ENCODE results near the gene MYO1D. TPM values are rescaled to one million over a fixed set of nuclear protein-coding genes. Genes with fewer than 3 reads are reported as not detected.

MYO1D gene
- total RNA-seq, 1 experiment from 2014 or later: 40.8 TPM

DNA sequence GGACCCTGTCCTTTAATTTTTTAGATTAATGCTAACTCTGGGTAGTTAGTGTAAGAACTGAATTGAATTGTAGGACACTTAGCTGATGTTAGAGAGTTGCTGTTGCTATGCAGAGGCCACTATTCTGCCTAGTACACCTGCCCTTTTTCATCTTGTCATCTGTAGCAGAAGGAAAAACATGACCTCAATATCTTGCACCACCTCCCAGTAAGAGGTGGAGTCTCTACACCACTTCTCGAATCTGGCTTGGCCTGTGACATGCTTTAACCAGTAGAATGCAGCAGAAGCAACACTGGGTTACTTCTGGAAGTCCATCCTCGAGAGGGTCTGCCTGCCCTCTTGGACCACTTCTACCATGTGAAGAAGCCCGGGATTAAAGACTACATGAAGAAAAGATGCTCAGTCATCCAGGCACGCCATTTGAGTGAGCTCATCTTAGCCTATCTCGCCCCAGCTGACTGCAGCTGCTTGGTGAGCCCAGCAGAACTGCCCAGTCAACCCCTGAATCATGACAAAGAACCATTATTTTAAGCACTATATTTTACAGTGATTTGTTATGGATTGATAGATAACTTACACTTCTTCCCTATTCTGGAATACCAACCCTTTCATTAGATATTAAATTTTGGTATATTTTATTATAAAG is 153.5 kb downstream of the MYO1D start:
- no peaks in the 10 kb centered on the region for H3K27me3 ChIP-seq (ENCODE audit: insufficient read depth, low read depth)
- H3K36me3 ChIP-seq (ENCODE audit: low read depth): no peaks in the 10 kb centered on the region
- DNase-seq: no peak
- ChIA-PET POLR2A (ENCODE audit: unreplicated experiment) (no interaction called here), CTCF (no interaction called here)
- H3K27ac ChIP-seq: no peak overlapping the region
- H3K9me2 ChIP-seq (ENCODE audit: insufficient read depth): no peaks in the 10 kb centered on the region
- no peak overlapping the region for H2AFZ ChIP-seq
- H3K4me3 ChIP-seq: no peak overlapping the region
- no peaks in the 10 kb centered on the region; the same call in 1 of the 2 replicates for H3K9me3 ChIP-seq (ENCODE audit: insufficient read depth, low read depth)
- TF ChIP-seq, protein P1, sequence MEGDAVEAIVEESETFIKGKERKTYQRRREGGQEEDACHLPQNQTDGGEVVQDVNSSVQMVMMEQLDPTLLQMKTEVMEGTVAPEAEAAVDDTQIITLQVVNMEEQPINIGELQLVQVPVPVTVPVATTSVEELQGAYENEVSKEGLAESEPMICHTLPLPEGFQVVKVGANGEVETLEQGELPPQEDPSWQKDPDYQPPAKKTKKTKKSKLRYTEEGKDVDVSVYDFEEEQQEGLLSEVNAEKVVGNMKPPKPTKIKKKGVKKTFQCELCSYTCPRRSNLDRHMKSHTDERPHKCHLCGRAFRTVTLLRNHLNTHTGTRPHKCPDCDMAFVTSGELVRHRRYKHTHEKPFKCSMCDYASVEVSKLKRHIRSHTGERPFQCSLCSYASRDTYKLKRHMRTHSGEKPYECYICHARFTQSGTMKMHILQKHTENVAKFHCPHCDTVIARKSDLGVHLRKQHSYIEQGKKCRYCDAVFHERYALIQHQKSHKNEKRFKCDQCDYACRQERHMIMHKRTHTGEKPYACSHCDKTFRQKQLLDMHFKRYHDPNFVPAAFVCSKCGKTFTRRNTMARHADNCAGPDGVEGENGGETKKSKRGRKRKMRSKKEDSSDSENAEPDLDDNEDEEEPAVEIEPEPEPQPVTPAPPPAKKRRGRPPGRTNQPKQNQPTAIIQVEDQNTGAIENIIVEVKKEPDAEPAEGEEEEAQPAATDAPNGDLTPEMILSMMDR (conservative IDR thresholded peaks at IDR 0.05): no peak
- no peak for TF ChIP-seq EZH2 (IDR thresholded peaks at IDR 0.05; ENCODE audit: low read depth)
- no TSS peak for BruUV-seq (replicated peaks)
- H3K4me1 ChIP-seq (replicated peaks; ENCODE audit: insufficient read depth): no peaks in the 10 kb centered on the region
- intact Hi-C loops (cut with micrococcal nuclease; ENCODE audit: unreplicated experiment): no loop called here
- no peaks in the 10 kb centered on the region for H4K20me1 ChIP-seq (ENCODE audit: insufficient read depth)
- H3K4me2 ChIP-seq: no peak overlapping the region
- H3K79me2 ChIP-seq (ENCODE audit: low read depth): no peaks in the 10 kb centered on the region
- H3F3A ChIP-seq (ENCODE audit: insufficient read depth, low read depth): no peaks in the 10 kb centered on the region

DNA sequence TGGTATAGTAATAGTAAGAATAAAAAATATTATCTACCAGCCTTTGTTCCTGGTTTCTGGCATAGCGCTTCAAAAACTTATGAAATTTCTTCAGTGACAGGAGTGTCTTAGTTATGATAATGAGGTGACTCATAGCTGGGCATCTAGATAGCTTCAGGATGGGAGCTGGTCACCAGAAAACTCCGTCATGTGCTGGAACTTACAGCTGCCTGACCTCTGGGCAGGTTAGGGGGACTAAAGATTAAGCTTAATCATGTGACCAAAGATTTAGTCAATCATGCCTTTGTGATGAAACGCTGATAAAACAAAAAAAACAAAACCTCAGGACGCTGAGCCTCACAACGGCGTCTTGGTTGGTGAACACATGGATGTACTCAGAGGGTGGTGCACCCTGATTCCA is 154.2 kb downstream of the MYO1D start:
- TF ChIP-seq, protein P1 (conservative IDR thresholded peaks at IDR 0.05): no peak
- no peak for TF ChIP-seq EZH2 (IDR thresholded peaks at IDR 0.05; ENCODE audit: low read depth)
- Histone ChIP-seq H3K4me1 (replicated peaks; ENCODE audit: insufficient read depth) (no peaks in the 10 kb centered on the region), H3K36me3 (ENCODE audit: low read depth) (no peaks in the 10 kb centered on the region), H3K4me3 (no peak overlapping the region), H3K79me2 (ENCODE audit: low read depth) (no peaks in the 10 kb centered on the region), H3K27ac (no peak overlapping the region), H3K4me2 (no peak overlapping the region), H3F3A (ENCODE audit: insufficient read depth, low read depth) (no peaks in the 10 kb centered on the region), H3K9me3 (ENCODE audit: insufficient read depth, low read depth) (no peaks in the 10 kb centered on the region; the same call in 1 of the 2 replicates), H3K9me2 (ENCODE audit: insufficient read depth) (no peaks in the 10 kb centered on the region), H2AFZ (no peak overlapping the region), H4K20me1 (ENCODE audit: insufficient read depth) (no peaks in the 10 kb centered on the region), H3K27me3 (ENCODE audit: insufficient read depth, low read depth) (no peaks in the 10 kb centered on the region)
- CTCF ChIA-PET: no interaction called here
- POLR2A ChIA-PET (ENCODE audit: unreplicated experiment): no interaction called here
- no TSS peak for BruUV-seq (replicated peaks)
- intact Hi-C loops (cut with micrococcal nuclease; ENCODE audit: unreplicated experiment): no loop called here
- no peak for DNase-seq

DNA sequence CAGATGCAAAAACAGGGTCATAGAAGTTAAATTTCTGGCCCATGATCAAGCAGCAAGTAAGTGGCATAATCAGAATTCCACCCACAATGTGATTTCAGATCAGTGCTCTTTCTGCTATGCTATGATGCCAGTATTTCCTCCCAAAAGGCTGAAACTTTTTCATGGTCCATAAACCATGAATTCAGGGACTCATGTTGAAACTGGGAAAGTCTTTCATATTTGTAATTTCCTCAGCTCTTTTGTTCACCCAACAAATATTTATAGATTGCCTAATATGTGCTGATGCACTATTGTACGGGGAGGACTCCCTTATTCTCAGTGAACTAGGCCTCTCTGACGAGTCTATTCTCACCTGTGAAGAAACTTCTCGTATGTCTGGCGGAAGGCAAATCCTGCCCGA is 156.3 kb downstream of the MYO1D start:
- H3K9me3 ChIP-seq (ENCODE audit: insufficient read depth, low read depth): no peaks in the 10 kb centered on the region; the same call in 1 of the 2 replicates
- no peaks in the 10 kb centered on the region for H3K9me2 ChIP-seq (ENCODE audit: insufficient read depth)
- POLR2A ChIA-PET (ENCODE audit: unreplicated experiment): no interaction called here
- intact Hi-C loops (cut with micrococcal nuclease; ENCODE audit: unreplicated experiment): no loop called here
- H3F3A ChIP-seq (ENCODE audit: insufficient read depth, low read depth): no peaks in the 10 kb centered on the region
- no peak overlapping the region for H3K27ac ChIP-seq
- no peak for DNase-seq
- H2AFZ ChIP-seq: no peak overlapping the region
- TF ChIP-seq, protein P1 (conservative IDR thresholded peaks at IDR 0.05): no peak
- no peak for TF ChIP-seq EZH2 (IDR thresholded peaks at IDR 0.05; ENCODE audit: low read depth)
- H3K79me2 ChIP-seq (ENCODE audit: low read depth): no peaks in the 10 kb centered on the region
- H3K4me3 ChIP-seq: no peak overlapping the region
- BruUV-seq (replicated peaks): no TSS peak
- no peaks in the 10 kb centered on the region for H3K36me3 ChIP-seq (ENCODE audit: low read depth)
- H4K20me1 ChIP-seq (ENCODE audit: insufficient read depth): no peaks in the 10 kb centered on the region
- CTCF ChIA-PET: no interaction called here
- H3K4me2 ChIP-seq: no peak overlapping the region
- no peaks in the 10 kb centered on the region for H3K4me1 ChIP-seq (replicated peaks; ENCODE audit: insufficient read depth)
- H3K27me3 ChIP-seq (ENCODE audit: insufficient read depth, low read depth): no peaks in the 10 kb centered on the region
